Testis (tissue), 2 donors: ENCODE data around the gene HORMAD1.

Experiments used
- CTCF ChIP-seq, 3 experiments: fragments of 450-650 bp in 2 of 3; fragments of 200-600 bp in 1 of 3; sonication (generic) in 1 of 3; IDR thresholded peaks; one replicate each; pipeline ENCODE4 v1.5.1; 2016 to 2019; ENCODE audit warnings: antibody characterized with exemption in 3 of 3, mild to moderate bottlenecking in 2 of 3, moderate library complexity in 1 of 3
- POLR2A ChIP-seq: fragments of 450-650 bp; IDR thresholded peaks from one replicate; pipeline ENCODE4 v1.6.1; 2017; ENCODE audit warnings: antibody characterized with exemption, mild to moderate bottlenecking, moderate library complexity

DNA sequence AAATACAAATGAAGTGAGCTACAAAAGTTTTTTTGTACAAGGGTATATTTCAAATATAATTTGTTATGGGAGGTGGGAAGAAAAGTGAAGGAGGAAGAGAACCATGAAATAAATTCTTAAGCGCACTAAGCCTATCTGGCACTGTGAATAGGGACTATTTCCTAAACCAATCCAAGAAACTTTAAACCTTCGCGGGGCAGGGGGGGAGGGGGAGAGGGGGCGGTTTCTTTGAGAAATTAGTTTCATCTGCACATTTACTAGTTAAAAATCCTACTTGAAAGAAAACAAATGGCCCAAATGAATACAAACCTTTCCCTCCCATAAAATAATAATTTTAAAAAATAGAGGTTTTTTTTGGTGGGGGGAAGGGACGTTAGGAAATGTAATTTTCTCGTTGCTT is 24.1 kb downstream of the HORMAD1 start:
- no peak for TF ChIP-seq CTCF (IDR thresholded peaks at IDR 0.05)
- TF ChIP-seq POLR2A = no peak
